Heart left ventricle (tissue), 13 donors: ENCODE results near the gene MDK.
"Not testable (repeated sequence)": the region's sequence is repeated elsewhere in the genome, so short reads cannot be mapped to it uniquely, and the experiment has no call there.

Experiments used
- POLR2A ChIP-seq, 2 donors: fragments of 450-650 bp; IDR thresholded peaks; one replicate each; pipeline ENCODE4 v1.6.1; 2017; ENCODE audit warnings: antibody characterized with exemption in 2 of 2, mild to moderate bottlenecking in 2 of 2, moderate library complexity in 2 of 2
- TF ChIP-seq, protein P1 (sequence below), 12 donors: fragments of 200-600 bp; sonication (generic) in 4 of 12; IDR thresholded peaks; one replicate each; pipeline versions ENCODE4 v1.5.0 to v1.8.0; 2018 to 2022; ENCODE audit warnings: antibody characterized with exemption in 12 of 12, mild to moderate bottlenecking in 5 of 12
- donor health status: ischemic (EF 13 %, LVEDD 7.1; RV severe dilation, severe dysfunction).
- donor health status: DM: no; HTN: yes; CAD: no.
- donor health status: DM: no; HTN: no; CAD: no.
- donor health status: ischemic (EF 25% LVEDD 6.9; RV normal size, moderate dysfunction).
- donor health status: ischemic (EF 25% LVEDD 5.7; RV mildly dilated, moderate dysfunction).
- donor health status: ischemic (EF 35%, LVEDD 5.7; RV mildly dilated, moderate dysfunction).
- donor health status: nonischemic (EF 11% LVEDD 7.7; RV severe dilation, severe dysfunction).
- donor health status: DM: yes; HTN: yes; CAD: no.
- donor health status: PGD.
- donor health status: ischemic (EF 29% LVEDD 5.4; RV normal size, mild dysfunction).
- donor health status: nonischemic (EF 23%, LVEDD 6.1; RV moderate dilation, normal function).

DNA sequence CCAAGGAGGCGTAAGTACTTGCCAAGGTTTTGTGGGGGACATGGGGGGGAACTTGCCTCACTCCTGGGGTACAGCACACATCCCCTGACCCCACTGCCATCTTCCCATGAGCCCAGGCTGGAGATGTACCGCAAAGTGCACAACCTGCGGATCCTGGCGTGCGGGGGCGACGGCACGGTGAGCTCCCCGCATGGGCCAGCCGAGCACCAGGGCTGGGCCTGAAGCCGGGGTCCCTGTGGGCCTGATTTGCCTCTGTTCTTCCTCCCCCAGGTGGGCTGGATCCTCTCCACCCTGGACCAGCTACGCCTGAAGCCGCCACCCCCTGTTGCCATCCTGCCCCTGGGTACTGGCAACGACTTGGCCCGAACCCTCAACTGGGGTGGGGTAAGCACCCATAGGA is 9.0 kb upstream of the MDK start:
- TF ChIP-seq, protein P1, sequence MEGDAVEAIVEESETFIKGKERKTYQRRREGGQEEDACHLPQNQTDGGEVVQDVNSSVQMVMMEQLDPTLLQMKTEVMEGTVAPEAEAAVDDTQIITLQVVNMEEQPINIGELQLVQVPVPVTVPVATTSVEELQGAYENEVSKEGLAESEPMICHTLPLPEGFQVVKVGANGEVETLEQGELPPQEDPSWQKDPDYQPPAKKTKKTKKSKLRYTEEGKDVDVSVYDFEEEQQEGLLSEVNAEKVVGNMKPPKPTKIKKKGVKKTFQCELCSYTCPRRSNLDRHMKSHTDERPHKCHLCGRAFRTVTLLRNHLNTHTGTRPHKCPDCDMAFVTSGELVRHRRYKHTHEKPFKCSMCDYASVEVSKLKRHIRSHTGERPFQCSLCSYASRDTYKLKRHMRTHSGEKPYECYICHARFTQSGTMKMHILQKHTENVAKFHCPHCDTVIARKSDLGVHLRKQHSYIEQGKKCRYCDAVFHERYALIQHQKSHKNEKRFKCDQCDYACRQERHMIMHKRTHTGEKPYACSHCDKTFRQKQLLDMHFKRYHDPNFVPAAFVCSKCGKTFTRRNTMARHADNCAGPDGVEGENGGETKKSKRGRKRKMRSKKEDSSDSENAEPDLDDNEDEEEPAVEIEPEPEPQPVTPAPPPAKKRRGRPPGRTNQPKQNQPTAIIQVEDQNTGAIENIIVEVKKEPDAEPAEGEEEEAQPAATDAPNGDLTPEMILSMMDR (IDR thresholded peaks at IDR 0.05), result not testable (repeated sequence)
- TF ChIP-seq POLR2A (IDR thresholded peaks at IDR 0.05), result not testable (repeated sequence)
